Pancreas (tissue), 10 donors: ENCODE data around the gene PRDM16. TPM values are rescaled to one million over a fixed set of nuclear protein-coding genes. Genes with fewer than 3 reads are reported as not detected.

Source experiments
- ATAC-seq, 4 donors: fragments of 200-7000 bp; cut with Tn5 transposase; one replicate each; pipeline versions ENCODE4 v1.8.0 to v1.9.1; 2020; ENCODE audit warnings: mild to moderate bottlenecking in 4 of 4, moderate library complexity in 4 of 4
- DNase-seq, 6 donors: peaks; one replicate each; pipeline ENCODE4 v3.0.0-alpha.2; 2020
- FAIRE-seq: peaks from 2 replicates; lab custom pipeline; 2012; peaks lifted over from hg19 to GRCh38; lab: Jason Lieb, UNC
- H3K27ac ChIP-seq, 4 donors: fragments of 200-600 bp; sonication (generic); 1 replicate in 3 of 4; 2 replicates in 1 of 4; pipeline versions ENCODE4 v1.5.0 to v1.8.0; 2020
- H3K27me3 ChIP-seq, 4 donors: fragments of 200-600 bp; one replicate each; pipeline ENCODE4 v1.8.0; 2021
- H3K36me3 ChIP-seq, 3 donors: fragments of 200-600 bp; sonication (generic) in 1 of 3; one replicate each; pipeline versions ENCODE4 v1.5.0 to v1.8.0; 2020 to 2021
- H3K4me1 ChIP-seq, 3 donors: fragments of 200-600 bp; one replicate each; pipeline ENCODE4 v1.8.0; 2021
- H3K4me3 ChIP-seq, 4 donors: fragments of 200-600 bp; sonication (generic) in 2 of 4; one replicate each; pipeline versions ENCODE4 v1.5.0 to v1.8.0; 2020 to 2021
- H3K9me3 ChIP-seq, 4 donors: fragments of 200-600 bp; one replicate each; pipeline ENCODE4 v1.8.0; 2021
- CTCF ChIP-seq, 4 donors: fragments of 200-600 bp; sonication (generic) in 3 of 4; IDR thresholded peaks; one replicate each; pipeline versions ENCODE4 v1.5.0 to v1.8.0; 2021; ENCODE audit warnings: antibody characterized with exemption in 4 of 4
- WGBS, 2 donors: extraction: QIAGEN DNeasy Blood & Tissue Kit; methylation state at CpG; one replicate each; pipeline ENCODE4 v1.1.7; 2013; 5-methylcytosine and 5-hydroxymethylcytosine counted together
- intact Hi-C, 3 donors: fragments of 100-400 bp; cut with DNase I; formaldehyde crosslinking; loops; one replicate each; pipeline versions ENCODE4 v1.11.1 to v1.14.2; 2022
- polyA plus RNA-seq, 2 donors: library from polyadenylated mRNA; stranded (reverse); fragments of 200-250 nt; gene quantifications; one replicate each; pipeline ENCODE4 v1.2.3, GENCODE V29; 2013
- total RNA-seq, 6 donors: library from RNA; stranded (reverse); fragmentation: NEBNext Ultra II Directional in 4 of 6; extraction: Animal tissue kit (Norgen Biotek cat#: 25700) in 4 of 6; gene quantifications; one replicate each; pipeline versions ENCODE4 v1.2.1 to v1.2.4, GENCODE V29; 2021 to 2023
- donor health status: healthy with polysubstance abuse.
- donor health status: DM: no; HTN: no; CAD: no; lungs with moderate emphysema.
- donor health status: DM: no; HTN: no; CAD: no.
- donor health status: control.
- donor health status: control.
- donor health status: Bipolar disorder and iron deficiency.
- donor health status: DM: yes; HTN: yes; CAD: no.
- donor health status: DM: no; HTN: no; CAD: no.
- donor health status: DM: no; HTN: no; CAD: no.
- donor health status: DM: yes; HTN: yes; CAD: no.

The PRDM16 gene
- total and polyA plus RNA-seq, 8 donors, result 6.6 to 19.2 (median 14.9) TPM

GRCh38 chr1:3241236-3241550 lies 172.2 kb downstream of the PRDM16 start:
- no peaks in the 10 kb centered on the region for H3K4me1 ChIP-seq
- FAIRE-seq (no peak), DNase-seq (peak in 2 of 6 donors; percentile 15 to 60), ATAC-seq (no peak)
- no peak for TF ChIP-seq CTCF (IDR thresholded peaks at IDR 0.05)
- WGBS, 2 donors, result 89 to 90% methylated on average over 17 of the region's 17 CpGs
- no peaks in the 10 kb centered on the region for H3K9me3 ChIP-seq
- intact Hi-C loops, result no loop called here
- H3K4me3 ChIP-seq, result no peak overlapping the region
- H3K36me3 ChIP-seq, result no peaks in the 10 kb centered on the region
- H3K27me3 ChIP-seq, result no peaks in the 10 kb centered on the region
- H3K27ac ChIP-seq, result no peak overlapping the region

GRCh38 chr1:3241673-3242407 lies 172.8 kb downstream of the PRDM16 start:
- DNase-seq (peak in 2 of 6 donors; percentile 9 to 65), FAIRE-seq (no peak), ATAC-seq (no peak)
- intact Hi-C loops, result no loop called here
- TF ChIP-seq CTCF (IDR thresholded peaks at IDR 0.05), result no peak
- Histone ChIP-seq H3K27me3 (no peaks in the 10 kb centered on the region), H3K27ac (no peak overlapping the region), H3K36me3 (no peaks in the 10 kb centered on the region), H3K9me3 (no peaks in the 10 kb centered on the region), H3K4me1 (no peaks in the 10 kb centered on the region), H3K4me3 (no peak overlapping the region)
- 91 to 93% methylated on average over 31 of the region's 31 CpGs for WGBS, 2 donors

GRCh38 chr1:3242408-3243260 lies 173.6 kb downstream of the PRDM16 start:
- no peaks in the 10 kb centered on the region for H3K27me3 ChIP-seq
- H3K9me3 ChIP-seq, result no peaks in the 10 kb centered on the region
- H3K27ac ChIP-seq, result no peak overlapping the region
- no peaks in the 10 kb centered on the region for H3K4me1 ChIP-seq
- WGBS, 2 donors, result 87 to 90% methylated on average over 35 of the region's 35 CpGs
- no peak overlapping the region for H3K4me3 ChIP-seq
- H3K36me3 ChIP-seq, result no peaks in the 10 kb centered on the region
- intact Hi-C loops, result no loop called here
- peak in 2 of 6 donors; percentile 7 to 47 for DNase-seq
- TF ChIP-seq CTCF (IDR thresholded peaks at IDR 0.05), result no peak
- no peak for FAIRE-seq
- ATAC-seq, result no peak

GRCh38 chr1:3243304-3243703 lies 174.3 kb downstream of the PRDM16 start:
- H3K4me1 ChIP-seq, result no peaks in the 10 kb centered on the region
- no peak overlapping the region for H3K27ac ChIP-seq
- intact Hi-C loops, result no loop called here
- FAIRE-seq (no peak), DNase-seq (peak in 2 of 6 donors; percentile 21 to 48), ATAC-seq (no peak)
- H3K36me3 ChIP-seq, result no peaks in the 10 kb centered on the region
- no peaks in the 10 kb centered on the region for H3K27me3 ChIP-seq
- no peaks in the 10 kb centered on the region for H3K9me3 ChIP-seq
- WGBS, 2 donors, result 94 to 97% methylated on average over 15 of the region's 15 CpGs
- no peak overlapping the region for H3K4me3 ChIP-seq
- no peak for TF ChIP-seq CTCF (IDR thresholded peaks at IDR 0.05)
